Activated CD4-positive, alpha-beta T cell treated with anti-CD3 and anti-CD28 coated beads, Interleukin-2, amount 50 U/mL, for 24 hours (primary cell): ENCODE results near the gene SPPL2A.
"Not testable (repeated sequence)": the region's sequence is repeated elsewhere in the genome, so short reads cannot be mapped to it uniquely, and the experiment has no call there.

Experiments
- DNase-seq, 2 donors: peaks; one replicate each; pipeline ENCODE4 v3.0.0-alpha.2; 2020; ENCODE audit warnings: low read depth in 1 of 2, low spot score in 1 of 2

Gene SPPL2A

DNA sequence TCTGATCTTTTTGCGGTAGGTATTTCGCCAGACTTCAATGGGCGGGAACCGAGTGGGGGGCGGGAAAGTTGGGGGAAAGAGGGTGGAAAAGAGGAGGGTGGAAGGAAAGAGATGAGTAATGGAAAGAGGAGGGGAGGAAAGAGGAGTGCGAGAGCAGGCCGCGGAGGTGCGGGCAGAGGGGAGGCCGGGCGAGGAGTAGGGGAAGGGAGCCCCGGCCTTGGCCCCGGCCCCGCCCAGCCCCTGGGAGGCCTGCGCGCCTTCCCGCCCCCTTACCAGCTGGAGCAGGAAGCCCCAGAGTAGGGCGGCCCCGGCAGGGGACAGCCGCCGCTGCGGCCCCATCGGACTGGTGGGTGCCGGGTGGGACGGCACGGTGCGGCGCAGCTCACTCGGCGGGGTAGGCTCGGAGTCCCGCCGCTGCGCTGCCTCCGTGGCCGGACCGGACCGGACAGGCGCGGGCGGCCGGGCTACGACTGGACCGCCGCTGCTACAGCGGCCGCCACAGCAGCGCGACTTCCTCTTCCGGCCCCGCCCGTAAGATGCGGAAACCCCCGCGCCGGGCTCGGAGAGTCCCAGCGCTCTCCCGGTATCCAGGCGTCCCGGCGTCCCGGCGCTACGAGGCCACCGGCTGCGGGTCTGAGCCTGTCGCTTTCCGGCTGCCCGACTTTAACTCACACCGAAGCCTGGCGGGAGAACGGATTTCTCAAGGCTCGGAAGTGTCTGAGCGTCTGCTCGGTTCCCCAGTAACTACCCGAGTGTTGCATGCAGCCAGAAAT, at the start of gene SPPL2A:
TSS of gene SPPL2A (minus strand) at position 512 of the 773 bp plus-strand sequence. CDS start at position 339, 173 bp downstream.
- peak; percentile 72 to 79 for DNase-seq

DNA sequence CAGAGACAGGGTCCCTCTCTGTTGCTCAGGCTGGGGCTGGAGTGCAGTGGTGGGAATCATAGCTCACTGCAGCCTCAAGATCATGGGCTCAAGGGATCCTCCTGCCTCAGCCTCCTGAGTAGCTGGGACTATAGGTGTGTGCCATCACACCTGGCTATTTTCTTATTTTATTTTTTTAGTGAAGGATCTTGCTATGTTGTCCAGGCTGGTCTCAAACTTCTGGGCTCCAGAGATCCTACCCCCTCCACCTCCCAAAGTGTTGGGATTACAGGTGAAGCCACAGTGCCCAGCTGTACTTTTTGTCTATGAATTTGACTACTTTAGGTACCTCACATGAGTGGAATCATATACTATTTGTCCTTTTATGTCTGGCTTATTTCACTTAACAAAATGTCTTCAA, 49.1 kb upstream of the SPPL2A start:
- DNase-seq, result no peak

DNA sequence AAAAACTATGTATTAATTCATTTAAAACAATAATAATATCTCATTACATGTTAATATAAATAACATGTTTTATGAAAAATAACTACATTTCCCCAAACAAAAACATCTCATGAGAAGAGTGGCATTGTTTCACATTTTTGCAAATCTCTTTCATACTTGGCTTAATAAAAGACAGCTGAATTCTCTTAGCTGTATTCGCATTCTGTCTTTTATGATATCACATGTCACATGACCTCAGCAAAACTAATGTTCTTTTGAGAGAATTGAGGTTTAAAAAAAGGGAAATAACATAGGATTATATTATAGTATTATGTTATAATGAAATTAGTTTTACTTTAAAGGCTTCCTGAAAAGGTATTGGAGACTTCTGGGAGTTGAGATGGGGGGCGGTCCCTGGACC, 48.4 kb upstream of the SPPL2A start:
- no peak for DNase-seq

- DNase-seq, result no peak
These were observed 47.6 kb upstream of the SPPL2A start for GRCh38 chr15:50813089-50813488.

DNA sequence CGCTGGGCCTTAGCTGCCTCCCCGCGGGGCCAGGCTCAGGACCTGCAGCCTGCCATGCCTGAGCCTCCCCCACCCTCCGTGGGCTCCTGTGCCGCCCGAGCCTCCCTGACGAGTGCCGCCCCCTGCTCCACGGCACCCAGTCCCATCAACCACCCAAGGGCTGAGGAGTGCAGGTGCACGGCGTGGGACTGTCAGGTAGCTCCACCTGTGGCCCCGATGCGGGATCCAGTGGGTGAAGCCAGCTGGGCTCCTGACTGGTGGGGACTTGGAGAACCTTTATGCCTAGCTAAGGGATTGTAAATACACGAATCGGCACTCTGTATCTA, 46.6 kb upstream of the SPPL2A start:
- DNase-seq, result not testable (repeated sequence)

- DNase-seq, result not testable (repeated sequence)
These were observed 46.1 kb upstream of the SPPL2A start for GRCh38 chr15:50811461-50812180.

DNA sequence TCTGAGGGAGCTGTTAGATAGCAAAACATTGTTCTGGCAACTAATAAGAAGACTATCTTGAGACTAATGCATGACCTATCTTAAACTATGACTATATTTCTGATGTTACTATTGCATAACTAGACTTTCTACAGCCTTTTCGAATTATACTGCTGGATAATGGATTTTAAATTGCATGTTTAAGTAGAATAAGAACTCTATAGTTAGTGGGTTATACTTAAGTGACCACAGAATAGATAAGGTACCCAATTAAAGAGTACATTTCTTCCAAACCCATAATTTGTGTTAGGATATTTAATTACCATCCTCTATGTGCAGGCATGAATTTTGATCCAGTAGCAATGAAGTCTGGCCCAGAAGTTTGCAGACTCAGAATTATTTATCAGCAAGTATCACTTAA, 44.6 kb upstream of the SPPL2A start:
- DNase-seq, result no peak

DNA sequence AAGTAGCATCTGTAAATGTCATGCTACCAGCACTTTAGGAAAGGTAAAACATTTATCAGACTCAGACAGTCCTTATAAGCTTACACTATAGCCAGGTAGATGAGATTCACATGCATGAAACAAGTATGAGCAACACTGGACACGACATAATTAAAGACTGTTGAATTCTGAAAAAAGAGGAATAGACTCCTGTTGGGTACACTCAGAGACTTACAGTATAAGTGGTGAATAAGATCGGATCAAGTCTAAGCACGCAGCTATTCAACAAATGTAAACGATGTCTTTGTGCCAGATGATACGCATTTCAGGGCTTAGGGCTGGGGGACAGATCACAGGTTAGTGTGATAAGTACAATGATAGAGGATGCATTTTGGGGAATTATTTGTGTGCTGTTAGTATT, 43.2 kb upstream of the SPPL2A start:
- DNase-seq, result no peak

DNA sequence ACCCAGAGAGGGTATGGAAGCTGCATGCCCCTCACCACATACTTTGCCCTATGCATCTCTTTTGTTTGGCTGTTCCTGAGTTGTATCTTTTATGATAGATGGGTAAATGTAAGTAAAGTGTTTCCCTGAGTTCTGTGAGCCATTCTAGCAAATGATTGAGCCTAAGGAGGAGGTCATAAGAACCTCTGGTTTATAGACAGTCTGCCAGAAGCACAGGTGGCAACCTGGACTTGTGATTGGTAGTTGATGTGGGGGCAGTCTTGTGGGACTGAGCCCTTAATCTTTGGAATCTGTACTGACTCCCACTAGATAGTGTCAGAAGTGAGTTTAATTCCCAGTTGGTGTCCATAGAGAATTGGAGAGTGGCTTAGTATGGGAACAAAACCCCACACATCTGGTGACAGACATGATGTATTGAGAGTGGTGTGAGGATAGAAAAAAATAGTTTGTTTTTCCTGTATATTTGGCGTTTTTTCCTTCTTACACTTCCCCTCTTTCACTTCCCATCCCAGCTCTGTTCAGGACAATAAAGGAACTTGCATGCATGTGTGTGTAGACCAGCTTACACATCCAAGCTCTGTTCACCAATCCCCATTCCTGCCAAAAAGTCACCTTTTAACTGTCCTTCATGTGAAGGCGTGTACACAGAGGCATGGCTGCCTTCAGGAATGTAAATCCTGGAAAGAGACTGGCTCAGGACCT, 38.1 kb upstream of the SPPL2A start:
- no peak for DNase-seq

- DNase-seq, result no peak
These were observed 35.2 kb upstream of the SPPL2A start for GRCh38 chr15:50800715-50801114.

DNA sequence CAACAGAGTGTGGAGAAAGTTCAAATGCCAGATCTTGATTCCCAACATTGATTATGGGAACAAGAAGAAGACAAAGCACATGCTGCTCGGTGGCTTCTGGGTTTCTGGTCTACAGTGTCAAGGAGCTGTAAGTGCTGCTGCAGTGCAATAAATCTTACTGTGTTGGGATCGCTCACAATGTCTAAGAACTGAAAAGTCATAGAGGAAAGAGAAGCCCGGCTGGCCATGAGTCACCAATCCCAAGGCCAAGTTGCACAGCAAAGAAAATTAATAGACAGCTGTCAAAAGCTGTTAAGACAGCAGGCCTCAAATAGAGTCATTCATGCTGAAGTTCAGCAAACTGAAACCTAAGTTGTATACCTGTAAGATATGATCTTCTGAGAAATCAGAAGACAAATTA, 33.2 kb upstream of the SPPL2A start:
- DNase-seq, result no peak

- no peak for DNase-seq
These were observed 32.4 kb upstream of the SPPL2A start for GRCh38 chr15:50797926-50798325.

GRCh38 chr15:50791486-50791885, 26.0 kb upstream of the SPPL2A start:
- DNase-seq, result no peak

GRCh38 chr15:50790778-50791453, 25.4 kb upstream of the SPPL2A start:
- no peak for DNase-seq

GRCh38 chr15:50786871-50787270, 21.4 kb upstream of the SPPL2A start:
- no peak for DNase-seq

DNA sequence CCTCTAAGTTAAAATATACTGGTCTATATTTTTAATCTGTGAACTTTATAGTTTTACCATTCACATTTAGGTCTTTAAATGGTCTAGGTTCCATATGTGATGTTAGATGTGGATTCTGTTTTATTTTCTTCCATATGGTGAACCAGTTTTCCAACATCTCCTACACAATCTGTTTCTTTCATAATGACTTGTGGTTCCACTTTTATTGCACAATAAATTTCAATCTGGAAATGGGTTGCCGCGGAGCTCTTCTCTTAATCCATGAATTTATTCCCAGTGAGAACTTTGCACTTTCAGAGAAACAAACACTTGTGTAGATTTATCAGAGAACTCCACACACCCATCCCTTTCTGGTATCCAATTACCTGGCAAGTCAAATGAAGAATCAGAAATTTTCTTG, 20.9 kb upstream of the SPPL2A start:
- no peak for DNase-seq

DNA sequence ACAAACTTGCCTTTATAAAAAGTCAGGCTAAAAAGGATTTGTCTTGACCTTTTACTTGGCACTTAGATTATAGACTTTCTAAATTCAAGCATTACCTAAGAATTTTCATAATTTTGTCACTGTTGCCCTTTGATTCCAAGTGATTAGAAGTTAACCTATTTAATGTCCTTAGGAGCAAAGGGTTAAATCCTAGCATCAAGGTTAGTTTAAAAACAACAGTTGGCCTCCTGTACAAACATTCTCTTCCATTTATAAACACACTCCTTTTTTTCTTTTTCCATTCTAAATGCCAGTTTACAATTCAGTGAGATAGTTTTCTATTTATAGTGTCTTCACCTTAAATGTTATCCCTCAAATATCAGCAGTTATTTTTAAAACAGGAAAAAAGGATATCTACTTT, 18.4 kb upstream of the SPPL2A start:
- DNase-seq, result no peak

DNA sequence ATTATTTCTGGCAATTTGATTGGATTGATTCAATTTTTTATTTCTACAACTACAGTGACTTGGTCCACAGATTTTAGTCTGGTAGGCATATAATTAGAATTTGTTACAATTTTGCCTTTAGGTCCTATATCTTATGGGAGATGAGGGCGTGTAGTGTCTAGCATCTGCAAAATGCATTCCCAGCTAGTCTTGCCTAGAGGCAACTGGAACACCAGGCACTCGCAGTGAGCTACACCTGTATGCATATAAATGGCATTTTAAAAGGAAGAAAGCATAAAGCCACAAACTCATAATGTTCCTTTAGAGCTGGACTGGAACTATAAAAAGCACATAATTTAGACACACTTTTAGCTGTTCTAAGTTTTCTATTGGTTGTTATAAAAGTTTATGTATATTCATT, 17.9 kb upstream of the SPPL2A start:
- no peak for DNase-seq

DNA sequence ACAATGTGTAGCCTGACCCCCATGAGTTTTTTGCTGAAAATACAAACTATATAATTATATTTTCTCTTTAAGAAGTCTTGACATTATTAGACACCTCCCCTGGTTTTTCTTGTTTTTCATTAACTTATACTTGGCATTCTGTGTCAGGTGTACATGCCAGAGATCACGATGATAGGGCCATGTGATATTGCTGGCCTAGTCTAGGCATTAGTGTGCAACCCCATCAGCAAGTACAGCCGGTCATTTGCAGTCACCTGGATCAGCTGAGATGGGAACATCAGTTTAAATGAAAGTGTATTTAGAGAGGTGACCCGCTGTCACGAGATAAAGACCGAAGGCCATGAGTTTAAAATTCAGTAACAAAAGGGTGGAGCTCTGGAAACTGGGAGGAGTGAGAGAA, 12.6 kb upstream of the SPPL2A start:
- DNase-seq, result no peak

DNA sequence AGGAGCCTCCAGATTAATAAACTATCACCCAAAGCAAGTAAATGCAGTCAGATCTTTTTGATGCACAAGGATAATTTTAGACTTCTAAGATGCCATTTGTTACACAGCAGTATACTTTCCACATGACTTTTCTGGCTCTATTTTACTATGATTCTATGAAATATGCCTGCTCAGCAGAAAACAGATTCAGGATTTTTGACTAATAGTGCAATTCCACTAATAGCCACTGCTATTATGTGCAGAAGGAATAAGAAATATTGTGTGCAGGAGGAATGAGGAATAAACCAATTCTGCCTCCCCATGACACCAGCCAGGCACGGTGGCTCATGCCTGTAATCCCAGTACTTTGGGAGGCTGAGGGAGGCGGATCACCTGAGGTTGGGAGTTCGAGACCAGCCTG, 11.5 kb upstream of the SPPL2A start:
- no peak for DNase-seq

- no peak for DNase-seq
These were observed 8.9 kb upstream of the SPPL2A start for GRCh38 chr15:50774450-50774849.

GRCh38 chr15:50773389-50773788, 7.9 kb upstream of the SPPL2A start:
- no peak for DNase-seq
